NK-92 (cell line): Measurements from ENCODE around the gene NEUROG2.

Source experiments
- DNase-seq: peaks from one replicate; lab custom pipeline; 2025; ENCODE audit not compliant: unreplicated experiment; lab: John Stamatoyannopoulos, UW

The NEUROG2 gene

DNA sequence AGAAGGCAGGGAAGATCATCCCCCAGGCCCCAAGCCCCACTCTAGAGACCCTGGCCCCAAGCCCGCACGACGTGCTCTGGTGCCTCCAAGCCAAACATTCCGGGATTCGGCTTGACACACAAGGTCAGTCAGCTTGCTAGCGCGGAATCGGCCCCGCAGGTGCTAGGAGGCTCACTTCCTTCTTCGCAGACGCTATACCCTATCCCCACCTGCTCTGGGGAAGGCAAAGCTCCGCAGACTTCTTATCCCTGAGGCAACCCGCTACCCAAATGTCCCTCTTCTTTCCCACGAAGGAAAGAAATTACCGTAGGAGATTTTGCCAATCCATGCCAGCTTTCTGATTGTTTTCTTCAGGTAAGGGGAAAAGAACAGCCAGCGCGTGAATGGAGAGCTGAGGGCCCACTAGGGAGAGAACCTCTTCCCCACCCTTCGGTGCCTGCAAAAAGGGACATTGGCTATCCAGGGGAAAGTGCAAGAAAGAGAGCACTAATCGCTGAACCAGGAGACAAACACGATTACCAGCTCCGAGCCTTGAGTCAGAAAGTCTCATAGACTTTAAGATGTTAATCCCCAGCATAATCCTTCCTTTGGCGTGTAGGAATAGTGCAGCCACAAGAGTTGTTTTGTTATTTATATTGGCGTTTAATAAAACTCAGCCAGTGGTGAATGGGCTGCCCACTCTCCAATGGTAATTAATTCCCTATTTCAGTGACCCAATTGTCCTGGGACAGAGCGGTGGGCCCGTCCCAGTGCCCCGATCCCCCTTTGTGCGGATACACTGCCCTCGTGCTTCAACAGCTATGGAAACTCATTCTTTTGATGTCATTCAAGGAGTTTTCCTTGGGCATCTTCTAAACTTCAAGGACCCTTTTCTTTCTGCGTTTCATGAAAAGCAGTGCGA is 5.4 kb upstream of the NEUROG2 start:
- DNase-seq: no peak

DNA sequence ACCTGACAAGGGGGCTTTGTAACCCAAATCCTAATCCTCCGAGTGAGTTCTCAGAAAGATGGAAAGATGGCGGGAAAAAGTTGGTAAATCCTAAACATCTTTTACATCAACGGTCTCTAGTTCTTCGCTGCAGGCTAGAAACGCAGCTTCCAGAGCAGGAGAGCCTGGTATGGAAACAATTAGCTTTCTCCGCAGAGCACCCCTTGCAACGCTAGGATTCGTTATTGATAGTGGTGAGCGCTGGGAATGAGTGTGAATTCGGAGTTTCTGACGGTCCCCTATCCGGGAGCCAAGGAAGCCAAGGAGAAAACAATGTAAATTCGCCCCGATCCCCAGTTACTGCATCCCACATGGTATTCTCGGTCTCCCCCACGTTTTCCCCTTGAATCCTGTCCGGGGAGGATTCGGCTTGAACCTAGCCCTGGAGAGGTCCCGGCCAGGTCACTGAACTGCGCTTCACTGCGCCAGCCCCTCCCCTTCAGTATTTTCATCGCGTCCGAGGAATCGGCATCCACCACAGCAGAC is 4.7 kb upstream of the NEUROG2 start:
- no peak for DNase-seq

DNA sequence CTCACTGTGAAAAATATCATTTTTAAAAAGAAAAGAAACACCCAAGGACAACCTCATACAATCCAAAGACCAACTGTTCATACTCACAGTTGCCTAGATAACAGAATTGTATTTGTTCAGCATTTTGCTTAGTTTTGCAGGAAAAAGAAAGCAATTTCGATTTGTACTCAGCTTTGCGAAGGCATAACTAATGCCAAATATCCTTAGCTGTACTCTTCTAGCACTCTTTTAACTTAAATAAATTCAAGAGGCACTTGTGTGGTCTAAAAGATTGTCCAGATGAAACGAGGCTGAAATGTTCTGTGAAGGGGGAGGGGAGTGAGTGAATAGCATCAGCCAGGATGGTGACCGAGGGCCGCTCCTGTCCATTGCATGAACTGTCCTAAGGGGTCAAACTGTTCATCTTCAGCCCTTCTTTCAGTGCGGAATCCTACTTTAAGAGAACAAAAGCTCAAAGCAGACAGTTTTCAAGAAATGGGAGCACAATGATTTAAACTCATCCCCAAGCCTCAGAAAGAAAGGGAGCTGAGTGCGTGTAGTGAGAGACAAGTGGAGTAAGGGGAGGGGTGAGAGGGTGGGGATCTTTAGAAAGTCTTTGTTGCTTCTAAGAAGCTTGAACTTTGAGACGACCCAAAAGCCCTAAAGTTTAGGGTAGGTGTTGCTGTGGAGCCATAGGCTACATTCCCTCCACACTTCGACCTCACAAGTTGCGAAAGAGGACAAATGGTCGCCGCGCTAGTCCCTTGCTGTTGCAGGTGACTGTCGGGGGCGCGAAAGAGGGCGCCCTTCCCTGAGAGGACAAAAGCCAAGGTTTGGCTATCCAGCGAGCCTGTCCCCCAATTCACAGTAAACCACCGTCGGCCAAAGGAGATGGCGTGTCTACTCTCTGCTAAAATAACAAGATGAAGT is 4.0 kb upstream of the NEUROG2 start:
- no peak for DNase-seq

DNA sequence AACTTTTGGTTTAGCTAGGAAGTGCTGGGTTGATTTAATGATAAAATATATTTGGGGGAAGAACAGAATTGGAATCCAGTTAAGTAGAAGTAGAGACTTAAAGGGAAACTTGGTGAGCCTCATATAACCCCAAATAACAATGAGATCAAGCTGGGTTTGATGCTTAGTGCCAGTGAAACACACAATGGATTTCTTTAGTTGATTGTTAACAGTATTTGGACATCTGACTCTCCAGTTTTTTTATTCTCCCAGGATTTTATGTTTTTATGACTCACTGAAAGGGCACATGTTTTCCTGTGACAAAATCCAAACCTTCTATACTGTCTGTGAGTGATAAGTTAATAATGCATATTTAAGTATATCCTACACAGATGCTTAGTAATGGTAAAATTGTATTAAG is 2.7 kb upstream of the NEUROG2 start:
- no peak for DNase-seq

DNA sequence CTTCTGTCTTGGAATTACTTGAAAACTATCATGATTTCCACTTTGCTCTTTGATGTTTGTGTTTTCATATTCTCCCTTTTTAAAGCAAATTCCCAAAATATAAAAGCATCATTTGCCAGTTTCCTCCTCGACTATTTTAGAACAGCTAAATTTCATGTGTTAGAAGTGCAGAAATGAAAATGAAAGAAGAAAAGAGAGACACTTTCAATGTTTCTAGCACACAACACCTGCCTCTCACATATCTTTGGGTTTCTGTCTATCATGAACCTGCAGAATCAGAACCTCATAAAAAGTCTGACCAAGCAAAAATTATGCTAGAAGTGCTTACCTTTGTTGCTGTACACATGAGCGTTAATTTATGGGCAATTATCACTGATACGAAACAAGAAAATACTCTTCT is 1.9 kb upstream of the NEUROG2 start:
- DNase-seq: no peak

DNA sequence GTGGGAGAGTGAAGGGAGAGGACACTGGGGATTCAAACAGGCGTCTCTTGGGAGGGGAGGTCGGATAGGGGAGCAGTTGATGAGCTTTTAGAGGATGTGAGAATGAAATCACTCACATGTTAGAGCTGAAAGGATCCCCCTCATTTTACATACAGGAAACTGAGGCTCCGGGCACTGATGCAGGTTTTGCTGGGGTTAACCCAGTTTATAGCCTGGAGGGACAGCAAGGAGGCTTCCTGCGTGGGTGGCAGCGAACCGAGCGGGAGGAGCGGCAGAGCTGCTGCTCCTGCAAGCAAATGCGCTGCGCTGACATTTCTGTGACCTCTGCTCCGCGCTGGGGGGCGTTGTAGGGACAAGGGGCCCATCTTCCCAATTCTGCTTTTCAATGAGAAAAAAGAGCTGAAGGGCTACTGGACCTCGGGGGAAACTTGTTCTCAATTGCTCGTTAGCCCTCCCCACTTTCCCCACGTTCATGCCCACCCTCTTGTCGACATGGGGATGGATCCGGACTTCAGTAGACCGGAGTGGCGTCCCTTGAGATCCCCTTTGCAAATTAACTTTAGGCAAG is 1.2 kb upstream of the NEUROG2 start:
- DNase-seq: no peak

DNA sequence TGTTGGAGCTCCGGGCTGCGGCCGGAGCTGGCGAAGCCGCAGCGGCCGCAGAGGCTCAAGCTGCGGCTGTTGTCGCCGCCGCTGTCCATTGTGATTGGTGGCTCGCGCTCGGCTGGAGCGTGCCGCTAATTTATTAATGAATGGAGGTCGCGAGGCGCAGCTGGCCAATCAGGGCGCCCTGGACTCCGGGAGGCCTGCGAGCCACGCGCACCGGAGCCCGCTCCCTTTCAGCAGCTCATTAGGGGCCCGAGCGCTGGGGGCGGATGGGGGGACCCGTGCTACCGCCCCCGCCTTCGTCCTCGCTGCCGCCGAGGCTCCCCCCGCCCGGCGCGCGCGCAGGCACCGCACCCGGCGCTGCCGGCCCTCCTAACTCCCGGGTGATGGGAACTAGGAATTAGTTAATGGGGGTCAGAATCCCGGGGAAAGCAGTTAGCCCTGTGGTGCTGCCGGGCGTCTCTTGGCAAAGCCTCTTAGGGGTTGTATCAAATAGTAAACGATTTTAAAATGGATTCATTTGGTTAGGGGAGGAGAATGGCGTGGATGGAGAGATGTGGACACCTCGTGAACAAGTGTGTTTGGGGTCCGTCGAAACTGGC is 589 bp upstream of the NEUROG2 start:
- no peak for DNase-seq

DNA sequence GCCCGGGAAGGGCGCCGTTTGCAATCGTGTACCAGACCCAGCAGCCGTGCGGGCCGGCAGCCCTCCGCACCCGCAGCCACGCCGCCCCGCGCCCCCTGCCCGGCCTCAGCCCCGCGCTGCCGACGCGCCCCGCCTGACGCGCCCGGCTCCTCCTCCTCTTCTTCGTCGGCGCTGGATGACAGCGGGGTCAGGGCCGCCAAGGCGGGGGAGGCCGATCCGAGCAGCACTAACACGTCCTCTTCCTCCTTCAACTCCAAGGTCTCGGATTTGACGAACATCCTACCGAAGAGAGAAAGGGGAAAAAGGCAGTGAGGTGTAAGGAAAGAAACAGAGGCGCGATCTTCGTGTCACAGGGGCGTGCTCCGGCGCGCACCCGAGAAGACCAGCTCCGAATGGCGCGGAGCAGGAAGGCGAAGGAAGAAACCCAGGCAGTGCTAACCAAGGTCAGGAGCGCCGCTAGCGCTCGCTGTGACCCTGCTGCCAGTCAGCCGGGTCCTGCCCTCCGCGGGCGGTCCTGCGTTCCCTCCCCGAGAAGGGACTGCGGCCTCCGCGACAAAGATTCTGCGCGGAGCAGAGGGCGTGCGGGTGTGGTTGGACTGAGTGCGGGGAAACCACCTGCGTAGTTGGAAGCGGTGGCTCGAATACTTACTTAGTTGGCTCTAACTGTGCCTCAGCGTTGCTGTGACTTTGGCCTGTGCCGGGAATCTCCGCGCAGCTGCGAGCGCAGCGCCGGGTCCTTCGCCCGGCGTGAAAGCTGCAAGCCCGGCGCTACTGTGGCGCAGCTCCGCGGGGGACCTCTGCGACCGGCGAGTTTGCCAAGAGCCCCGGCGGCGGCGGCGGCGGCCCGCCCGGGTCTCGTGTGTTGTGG is 548 bp downstream of the NEUROG2 start:
- no peak for DNase-seq

DNA sequence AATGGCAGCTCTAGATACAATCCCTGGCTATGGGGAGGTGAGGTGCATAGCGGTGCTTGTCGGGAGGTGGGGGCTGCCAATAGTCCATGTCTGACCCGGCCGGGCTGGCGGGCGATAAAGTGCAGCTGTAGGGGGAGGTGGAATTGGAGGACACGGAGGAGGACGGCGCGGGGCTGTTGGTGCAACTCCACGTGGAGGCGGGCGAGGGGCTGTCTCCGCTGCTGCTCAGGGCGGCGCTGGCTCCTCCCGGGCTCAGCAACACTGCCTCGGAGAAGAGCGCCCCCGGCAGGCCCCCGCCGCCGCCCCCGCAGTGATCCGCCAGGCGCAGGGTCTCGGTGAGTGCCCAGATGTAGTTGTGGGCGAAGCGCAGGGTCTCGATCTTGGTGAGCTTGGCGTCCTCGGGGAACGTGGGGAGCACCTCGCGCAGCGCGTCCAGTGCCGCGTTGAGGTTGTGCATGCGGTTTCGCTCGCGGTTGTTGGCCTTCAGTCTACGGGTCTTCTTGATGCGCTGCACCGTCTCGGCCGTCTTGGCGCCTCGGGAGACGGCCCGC is 1.3 kb downstream of the NEUROG2 start:
- DNase-seq: no peak

DNA sequence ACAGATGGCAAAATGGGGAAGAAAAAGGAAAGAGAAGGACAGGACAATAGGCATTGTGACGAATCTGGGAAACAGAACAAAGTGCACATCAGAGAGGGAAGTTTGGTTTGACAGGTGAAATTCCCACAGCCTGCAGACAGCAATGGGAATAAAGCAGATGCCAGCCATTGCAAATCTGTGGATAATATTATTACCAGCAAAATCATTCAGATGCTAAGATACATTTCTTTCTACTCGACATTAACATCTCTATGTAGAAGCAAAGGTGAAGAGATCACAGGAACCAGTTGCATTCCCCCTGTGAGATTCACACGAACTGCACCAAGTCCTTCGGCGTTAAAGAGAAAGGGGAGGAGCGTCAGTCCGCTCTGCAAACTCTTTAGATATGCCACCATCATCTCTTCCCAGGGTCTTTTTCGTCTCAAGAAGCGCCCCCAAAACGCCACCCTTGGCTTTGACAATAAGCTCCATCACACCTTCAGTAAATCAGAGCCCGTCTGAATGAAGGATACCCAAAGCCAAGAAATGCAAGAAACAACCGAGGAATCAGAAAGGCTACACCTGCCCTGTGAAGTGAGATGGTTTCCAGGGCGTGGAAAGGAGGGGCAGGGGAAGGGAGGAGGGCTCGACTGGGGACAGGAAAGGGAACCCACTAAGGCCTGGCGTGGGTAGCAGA is 1.9 kb downstream of the NEUROG2 start:
- DNase-seq: no peak

DNA sequence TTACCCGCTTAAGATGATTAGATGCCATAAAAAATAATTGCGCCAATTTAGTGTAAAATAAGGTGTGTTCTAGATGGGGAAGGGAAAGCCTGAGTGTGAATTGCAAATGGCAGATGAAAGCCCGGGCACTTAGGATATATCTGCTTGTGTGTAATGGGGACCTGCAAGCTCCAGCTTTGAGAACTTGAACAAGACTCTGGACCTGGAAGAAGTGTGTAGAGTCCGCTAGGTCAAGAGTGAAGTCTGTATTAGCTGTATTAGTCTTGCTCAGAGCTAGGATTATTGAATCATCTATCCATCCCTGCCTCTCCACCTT is 4.2 kb downstream of the NEUROG2 start:
- DNase-seq: no peak

DNA sequence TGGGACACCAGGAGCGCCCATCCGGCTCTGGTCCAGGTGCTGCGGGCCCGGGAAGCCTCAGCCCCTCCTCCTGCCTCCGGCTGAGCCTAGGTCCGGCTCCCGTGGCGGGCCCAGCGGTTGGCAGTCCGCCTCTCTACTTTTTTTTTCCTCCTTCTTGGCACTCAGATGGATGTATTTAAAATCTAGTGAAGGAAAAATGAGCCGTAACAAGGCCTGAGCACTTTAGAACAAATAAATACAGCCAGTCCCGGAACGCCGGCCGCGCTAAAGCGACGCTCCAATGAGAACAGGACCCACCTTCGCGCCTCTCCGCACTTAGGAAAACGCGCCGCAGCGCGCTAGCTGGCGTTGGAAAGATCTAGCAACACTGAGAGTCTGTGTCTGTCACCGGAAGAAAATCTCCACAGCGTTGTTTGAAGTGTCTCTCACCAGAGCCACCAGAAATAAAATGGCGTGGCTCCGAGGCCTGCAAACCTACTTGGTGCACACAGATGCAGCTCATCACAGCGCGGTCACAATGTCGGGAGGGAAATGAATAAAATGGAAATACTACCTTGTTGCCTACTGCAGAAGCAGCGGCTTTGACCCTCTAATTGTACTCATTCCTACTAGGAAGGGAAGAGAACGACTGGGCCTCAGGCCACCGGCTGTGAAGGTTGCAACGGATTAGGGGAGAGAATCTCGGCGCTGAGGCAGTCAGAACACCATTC is 4.7 kb downstream of the NEUROG2 start:
- DNase-seq: no peak

DNA sequence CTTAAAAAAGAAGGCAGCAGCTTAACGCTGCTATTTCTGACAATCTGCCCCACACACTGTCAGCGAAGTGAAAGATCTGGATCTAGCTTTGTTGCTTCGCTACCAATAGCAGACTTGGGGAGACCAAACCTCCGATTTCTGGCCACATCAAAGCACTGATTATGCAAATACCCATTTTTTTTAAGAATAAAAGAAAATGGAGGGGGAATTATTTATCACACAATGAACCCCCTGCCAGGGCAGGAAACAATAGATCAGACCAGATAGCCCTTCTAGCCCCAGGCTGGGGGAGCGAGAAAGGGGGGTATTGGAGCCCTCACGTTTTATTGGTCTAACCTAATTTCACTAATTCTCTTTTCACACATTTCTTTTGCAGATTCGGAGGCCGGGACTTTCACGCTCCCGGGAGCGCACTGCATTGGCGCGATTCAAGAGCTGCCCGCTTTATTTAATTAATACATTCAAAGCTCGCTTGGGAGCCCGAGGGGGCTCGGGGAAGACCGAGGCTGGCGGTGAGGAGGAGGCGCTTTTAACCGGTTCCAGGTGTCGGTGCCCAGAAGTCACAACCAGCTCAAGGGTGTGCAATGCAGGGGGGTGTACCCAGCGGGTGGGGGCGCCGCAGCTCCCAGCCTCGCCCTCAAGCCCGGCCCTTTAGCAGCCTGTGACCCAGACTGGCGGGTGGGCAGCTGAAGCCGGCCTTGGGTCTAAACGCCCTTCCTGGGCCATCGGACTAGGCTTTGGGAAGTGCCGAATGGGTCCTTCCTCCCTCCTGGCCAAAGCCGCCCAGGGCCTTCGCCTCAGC is 5.5 kb downstream of the NEUROG2 start:
- no peak for DNase-seq

DNA sequence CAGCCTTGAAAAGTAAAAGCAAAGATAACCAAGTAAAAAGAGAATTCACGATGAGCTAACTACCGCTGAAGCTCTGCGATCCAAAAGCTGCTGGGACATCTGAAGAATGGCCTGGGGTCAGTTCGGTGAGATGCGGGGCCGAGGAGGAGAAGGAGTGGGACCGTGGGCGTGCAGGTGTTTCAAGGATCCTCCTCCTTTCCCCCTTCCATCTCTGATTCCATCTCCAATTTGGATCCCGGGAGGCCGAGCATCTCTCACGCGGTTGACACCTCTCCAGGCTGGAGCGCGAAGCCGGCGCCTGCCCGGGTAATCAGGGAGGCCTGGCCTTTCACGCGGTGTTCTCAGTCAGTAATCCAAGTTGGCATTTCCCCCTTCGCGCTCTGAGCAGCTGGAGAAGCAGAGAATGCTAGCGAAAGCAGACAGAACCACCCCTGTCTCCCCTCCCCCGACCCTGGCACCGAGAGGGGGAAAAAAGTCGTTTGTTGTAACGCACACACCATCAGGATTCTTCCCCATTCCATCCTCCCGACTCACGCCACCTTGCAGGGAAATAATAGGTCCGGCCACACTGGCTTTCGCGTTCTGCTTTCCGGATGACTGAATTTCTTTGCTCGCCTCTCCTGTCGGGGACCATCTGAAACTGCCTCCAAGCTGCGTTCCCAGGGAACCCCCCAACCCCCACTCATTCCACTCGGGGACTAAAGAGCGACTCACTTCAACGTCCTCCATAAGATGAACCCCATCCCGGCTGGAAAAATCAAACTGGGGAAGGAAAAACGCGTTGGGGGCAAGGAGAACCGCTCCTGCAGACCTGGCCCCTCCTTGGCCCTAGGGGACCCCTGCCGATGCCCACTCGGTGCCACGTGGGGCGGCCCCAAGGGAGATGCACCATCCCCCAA is 6.5 kb downstream of the NEUROG2 start:
- no peak for DNase-seq

DNA sequence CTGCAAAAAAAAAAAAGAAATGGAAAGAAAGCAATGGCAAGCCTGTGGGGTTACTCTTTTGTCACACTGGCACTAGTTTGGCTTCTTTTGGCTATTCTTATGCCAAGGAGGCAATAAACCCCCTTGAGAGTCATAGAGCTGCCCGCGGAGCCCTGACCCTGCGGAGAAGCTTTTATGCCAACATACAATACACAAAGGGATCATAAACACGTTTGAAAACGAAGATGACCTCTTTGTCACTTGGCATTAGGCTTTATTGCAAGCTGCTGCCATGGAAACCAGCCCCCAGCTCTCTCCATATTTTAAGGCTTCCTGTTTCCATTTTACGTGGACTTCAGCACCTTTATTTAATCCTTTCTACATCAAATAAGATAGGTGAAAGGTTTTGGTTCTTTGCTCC is 7.6 kb downstream of the NEUROG2 start:
- DNase-seq: no peak

DNA sequence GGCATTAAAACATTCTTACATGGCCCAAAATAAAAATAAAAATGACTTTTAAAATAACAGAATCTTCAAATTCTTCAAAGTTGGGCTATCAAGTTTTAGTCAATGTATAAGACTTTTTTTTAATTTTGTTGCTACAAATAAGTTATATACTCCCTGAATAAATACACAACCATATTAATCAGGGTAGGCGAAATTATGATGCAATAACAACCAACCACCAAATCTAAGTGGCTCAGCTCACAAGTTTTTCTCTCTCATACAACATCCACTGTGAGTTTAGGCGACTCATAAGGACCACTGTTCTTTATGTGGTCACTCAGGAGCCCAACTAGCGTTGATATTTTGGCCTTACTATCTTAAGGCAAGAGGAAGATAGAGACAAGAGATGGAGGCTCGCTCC is 11.2 kb downstream of the NEUROG2 start:
- no peak for DNase-seq

DNA sequence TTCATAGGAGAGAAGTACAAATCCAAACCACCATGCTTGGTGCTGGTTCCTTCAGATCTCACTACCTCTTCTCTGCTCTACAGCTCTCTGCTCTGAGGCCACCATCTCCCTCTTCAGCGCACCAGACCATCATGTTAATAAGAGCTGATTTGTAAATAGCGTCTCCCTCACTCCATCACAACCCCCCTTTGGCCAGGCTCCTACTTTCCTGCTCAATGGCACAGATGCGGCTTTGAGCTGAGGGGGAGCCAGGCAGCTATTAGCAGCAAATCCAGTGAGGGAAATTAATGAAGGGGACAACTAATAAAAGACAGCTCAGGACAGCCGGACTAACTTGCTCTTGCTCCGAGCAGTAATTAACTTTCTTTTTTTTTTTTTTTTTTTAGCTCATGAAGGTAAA is 13.1 kb downstream of the NEUROG2 start:
- no peak for DNase-seq
